Bronchial epithelial cell (primary cell): ENCODE data around the gene KIF1A. TPM values are rescaled to one million over a fixed set of nuclear protein-coding genes. Genes with fewer than 3 reads are reported as not detected.

Experiments used
- DNase-seq: peaks from one replicate; pipeline ENCODE4 v3.0.0-alpha.2; 2010; ENCODE audit warnings: low read depth
- FAIRE-seq: peaks from 2 replicates; lab custom pipeline; 2011; peaks lifted over from hg19 to GRCh38; lab: Jason Lieb, UNC
- H3K27me3 ChIP-seq: 2 replicates; pipeline ENCODE4 v1.5.1; 2011; ENCODE audit warnings: low read length; ENCODE audit not compliant: control insufficient read depth, insufficient read depth
- H3K36me3 ChIP-seq: 2 replicates; pipeline ENCODE4 v1.5.1; 2011; ENCODE audit warnings: low read length; ENCODE audit not compliant: control insufficient read depth, insufficient read depth
- H3K4me3 ChIP-seq: 2 replicates; pipeline ENCODE4 v1.5.1; 2011; ENCODE audit warnings: mild to moderate bottlenecking, low read depth, low read length, control low read depth
- total RNA-seq: library from RNA; depleted of rRNA; stranded (reverse); fragments of >200 nt; gene quantifications from 2 replicates; pipeline ENCODE4 v1.2.1, GENCODE V29; 2014
- TF ChIP-seq, protein P1 (sequence below): IDR thresholded peaks from 2 replicates; pipeline ENCODE4 v1.5.1; 2011; ENCODE audit warnings: mild to moderate bottlenecking, moderate library complexity, low read length, control low read depth, inconsistent platforms; ENCODE audit not compliant: insufficient read depth, severe bottlenecking

Gene KIF1A
- total RNA-seq, 1 donor from 2014 or later, result not detected

GRCh38 chr2:240722376-240722775 lies 97.6 kb downstream of the KIF1A start:
- Histone ChIP-seq H3K4me3 (no peak overlapping the region), H3K36me3 (no peaks in the 10 kb centered on the region), H3K27me3 (no peaks in the 10 kb centered on the region)
- DNase-seq, result no peak
- FAIRE-seq, result no peak
- TF ChIP-seq, protein P1, sequence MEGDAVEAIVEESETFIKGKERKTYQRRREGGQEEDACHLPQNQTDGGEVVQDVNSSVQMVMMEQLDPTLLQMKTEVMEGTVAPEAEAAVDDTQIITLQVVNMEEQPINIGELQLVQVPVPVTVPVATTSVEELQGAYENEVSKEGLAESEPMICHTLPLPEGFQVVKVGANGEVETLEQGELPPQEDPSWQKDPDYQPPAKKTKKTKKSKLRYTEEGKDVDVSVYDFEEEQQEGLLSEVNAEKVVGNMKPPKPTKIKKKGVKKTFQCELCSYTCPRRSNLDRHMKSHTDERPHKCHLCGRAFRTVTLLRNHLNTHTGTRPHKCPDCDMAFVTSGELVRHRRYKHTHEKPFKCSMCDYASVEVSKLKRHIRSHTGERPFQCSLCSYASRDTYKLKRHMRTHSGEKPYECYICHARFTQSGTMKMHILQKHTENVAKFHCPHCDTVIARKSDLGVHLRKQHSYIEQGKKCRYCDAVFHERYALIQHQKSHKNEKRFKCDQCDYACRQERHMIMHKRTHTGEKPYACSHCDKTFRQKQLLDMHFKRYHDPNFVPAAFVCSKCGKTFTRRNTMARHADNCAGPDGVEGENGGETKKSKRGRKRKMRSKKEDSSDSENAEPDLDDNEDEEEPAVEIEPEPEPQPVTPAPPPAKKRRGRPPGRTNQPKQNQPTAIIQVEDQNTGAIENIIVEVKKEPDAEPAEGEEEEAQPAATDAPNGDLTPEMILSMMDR, result no peak

DNA sequence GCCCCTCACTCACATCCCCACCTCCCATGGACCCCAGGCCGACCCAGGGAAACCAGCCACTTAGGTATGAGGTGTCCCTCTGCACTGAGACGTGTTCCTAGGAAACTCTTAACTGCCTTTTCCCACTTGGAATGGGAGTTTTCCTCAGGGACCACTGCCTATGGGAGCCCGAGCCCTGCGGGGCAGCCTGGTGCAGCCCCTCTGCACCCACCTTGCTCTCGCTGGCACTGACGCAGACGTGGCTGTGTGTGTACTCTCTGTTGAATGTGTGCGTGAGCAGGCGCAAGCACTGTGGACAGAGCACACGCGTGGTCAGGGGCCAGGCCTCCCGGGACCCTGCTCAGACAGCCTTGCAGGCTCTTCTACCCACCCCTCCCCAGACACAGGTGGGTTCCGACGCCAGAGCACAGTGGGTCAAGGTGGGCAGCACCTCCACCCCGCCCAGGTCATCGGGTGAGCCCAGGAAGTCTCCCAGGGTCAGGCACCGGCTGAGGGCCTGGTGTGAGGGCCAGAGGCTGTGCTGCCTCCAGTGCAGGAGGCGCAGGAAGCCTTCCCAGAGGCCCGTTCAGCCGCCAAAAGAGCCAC lies 98.3 kb downstream of the KIF1A start:
- DNase-seq, result no peak
- TF ChIP-seq, protein P1, result no peak
- Histone ChIP-seq H3K4me3 (no peak overlapping the region), H3K27me3 (no peaks in the 10 kb centered on the region), H3K36me3 (no peaks in the 10 kb centered on the region)
- FAIRE-seq, result no peak

- FAIRE-seq (no peak), DNase-seq (no peak)
- H3K36me3 ChIP-seq, result no peaks in the 10 kb centered on the region
- TF ChIP-seq, protein P1, result no peak
- peaks cover under 1% of the 10 kb centered on the region for H3K27me3 ChIP-seq
- H3K4me3 ChIP-seq, result no peak overlapping the region
Measured at GRCh38 chr2:240720686-240721595, 99.1 kb downstream of the KIF1A start.

GRCh38 chr2:240719676-240720545 lies 100.1 kb downstream of the KIF1A start:
- FAIRE-seq, result no peak
- DNase-seq, result no peak
- peaks cover 4% of the 10 kb centered on the region for H3K27me3 ChIP-seq
- no peaks in the 10 kb centered on the region for H3K36me3 ChIP-seq
- TF ChIP-seq, protein P1, result no peak
- no peak overlapping the region for H3K4me3 ChIP-seq

- no peak for DNase-seq
- FAIRE-seq, result no peak
- no peaks in the 10 kb centered on the region for H3K36me3 ChIP-seq
- TF ChIP-seq, protein P1, result no peak
- peaks cover 4% of the 10 kb centered on the region for H3K27me3 ChIP-seq
- H3K4me3 ChIP-seq, result no peak overlapping the region
Measured at GRCh38 chr2:240718896-240719490, 101.0 kb downstream of the KIF1A start.
